Fibroblast of lung (primary cell): ENCODE measurements around the gene CPNE2. TPM values are rescaled to one million over a fixed set of nuclear protein-coding genes. Genes with fewer than 3 reads are reported as not detected.
A peak's percentile ranks its signal among the peaks of the same experiment; 100 is the strongest.

Source experiments
- DNase-seq, 2 donors: peaks; one replicate each; pipeline versions ENCODE4 v3.0.0 to v3.0.0-alpha.2; 2010; ENCODE audit warnings: low read depth in 2 of 2
- H2AFZ ChIP-seq: 2 replicates; pipeline ENCODE4 v1.5.1; 2012; ENCODE audit warnings: low read length, control low read depth, inconsistent platforms
- H3K27ac ChIP-seq: 2 replicates; pipeline ENCODE4 v1.5.1; 2011; ENCODE audit warnings: low read length, control low read depth; ENCODE audit not compliant: insufficient read depth
- H3K27me3 ChIP-seq: 2 replicates; pipeline ENCODE4 v1.5.1; 2011; ENCODE audit warnings: mild to moderate bottlenecking, low read length; ENCODE audit not compliant: control insufficient read depth, insufficient read depth
- H3K36me3 ChIP-seq: 2 replicates; pipeline ENCODE4 v1.5.1; 2011; ENCODE audit warnings: low read length; ENCODE audit not compliant: control insufficient read depth, insufficient read depth
- H3K4me1 ChIP-seq: 2 replicates; pipeline ENCODE4 v1.5.1; 2011; ENCODE audit warnings: low read length; ENCODE audit not compliant: control insufficient read depth, insufficient read depth; ENCODE audit errors: extremely low read depth
- H3K4me2 ChIP-seq: 2 replicates; pipeline ENCODE4 v1.5.1; 2011; ENCODE audit warnings: low read length, control low read depth; ENCODE audit not compliant: insufficient read depth; ENCODE audit errors: extremely low read depth
- H3K4me3 ChIP-seq, 4 experiments: fragments of 200-600 bp in 1 of 4; sonication (generic) in 1 of 4; replicated peaks in 1 of 4; 2 replicates each; pipeline ENCODE4 v1.5.1; 2011 to 2016; ENCODE audit warnings: low read length in 4 of 4, low read depth in 3 of 4, mild to moderate bottlenecking in 3 of 4, control low read depth in 2 of 4, inconsistent platforms in 1 of 4, mixed read lengths in 1 of 4; ENCODE audit not compliant: insufficient read depth in 1 of 4; ENCODE audit errors: control extremely low read depth in 1 of 4
- H3K79me2 ChIP-seq: 2 replicates; pipeline ENCODE4 v1.5.1; 2012; ENCODE audit warnings: mild to moderate bottlenecking, low read length, inconsistent platforms; ENCODE audit not compliant: control insufficient read depth, insufficient read depth
- H3K9ac ChIP-seq: 2 replicates; pipeline ENCODE4 v1.5.1; 2011; ENCODE audit warnings: mild to moderate bottlenecking, low read length, control low read depth; ENCODE audit not compliant: insufficient read depth
- H3K9me3 ChIP-seq: 2 replicates; pipeline ENCODE4 v1.5.1; 2012; ENCODE audit warnings: low read depth, low read length; ENCODE audit not compliant: control insufficient read depth, insufficient read depth
- H4K20me1 ChIP-seq: 2 replicates; pipeline ENCODE4 v1.5.1; 2011; ENCODE audit warnings: low read length; ENCODE audit not compliant: control insufficient read depth, insufficient read depth; ENCODE audit errors: extremely low read depth
- EZH2 ChIP-seq: IDR thresholded peaks from 2 replicates; pipeline ENCODE4 v1.5.1; 2012; ENCODE audit warnings: low read length, control low read depth, mild to moderate bottlenecking; ENCODE audit errors: missing control alignments
- polyA plus RNA-seq, 2 donors: library from polyadenylated mRNA; depleted of rRNA in 1 of 2; stranded (reverse) in 1 of 2; unstranded in 1 of 2; fragments of >200 nt; gene quantifications; 2 replicates each; pipeline ENCODE4 v1.2.1, GENCODE V29; 2011 to 2012; ENCODE audit warnings: missing spikeins in 1 of 2
- total RNA-seq: library from RNA; depleted of rRNA; stranded (reverse); fragments of >200 nt; gene quantifications from 2 replicates; pipeline ENCODE4 v1.2.1, GENCODE V29; 2014
- TF ChIP-seq, protein P1 (sequence below), 2 donors: IDR thresholded peaks in 1 of 2; conservative IDR thresholded peaks in 1 of 2; 1 replicate in 1 of 2; 2 replicates in 1 of 2; pipeline ENCODE4 v1.5.1; 2011 to 2012; ENCODE audit warnings: low read length in 2 of 2, control low read depth in 1 of 2, inconsistent platforms in 1 of 2, low read depth in 1 of 2, mild to moderate bottlenecking in 1 of 2

The CPNE2 gene
- total and polyA plus RNA-seq, 2 donors (not counting 1 experiment from before 2014, with no cell fraction given), result 20.5 to 39.6 TPM

DNA sequence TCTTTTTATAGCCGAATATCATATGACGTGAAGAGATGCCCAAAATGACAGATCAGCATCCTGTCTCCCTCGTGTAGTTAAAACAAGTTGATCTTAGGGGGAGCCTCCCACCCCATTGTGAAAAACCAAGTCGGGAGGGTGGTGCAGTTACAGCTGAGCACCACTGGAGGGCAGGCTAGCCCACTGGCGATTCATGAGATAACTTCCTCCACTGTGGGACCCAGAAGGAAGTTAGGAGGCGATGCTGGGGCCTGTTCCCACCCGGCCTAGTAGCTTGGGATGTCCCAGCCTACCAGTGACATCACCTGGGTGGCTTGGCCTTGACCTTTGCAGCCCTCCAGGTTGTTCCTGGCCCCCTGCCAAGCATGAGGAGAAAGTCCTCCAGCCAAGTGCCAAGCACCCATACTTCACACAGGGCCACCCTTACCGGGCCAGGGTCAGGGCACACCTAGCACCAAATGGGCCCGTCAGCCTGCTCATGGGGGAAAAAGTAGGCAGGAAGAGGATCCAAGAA is 8.1 kb upstream of the CPNE2 start:
- TF ChIP-seq, protein P1, sequence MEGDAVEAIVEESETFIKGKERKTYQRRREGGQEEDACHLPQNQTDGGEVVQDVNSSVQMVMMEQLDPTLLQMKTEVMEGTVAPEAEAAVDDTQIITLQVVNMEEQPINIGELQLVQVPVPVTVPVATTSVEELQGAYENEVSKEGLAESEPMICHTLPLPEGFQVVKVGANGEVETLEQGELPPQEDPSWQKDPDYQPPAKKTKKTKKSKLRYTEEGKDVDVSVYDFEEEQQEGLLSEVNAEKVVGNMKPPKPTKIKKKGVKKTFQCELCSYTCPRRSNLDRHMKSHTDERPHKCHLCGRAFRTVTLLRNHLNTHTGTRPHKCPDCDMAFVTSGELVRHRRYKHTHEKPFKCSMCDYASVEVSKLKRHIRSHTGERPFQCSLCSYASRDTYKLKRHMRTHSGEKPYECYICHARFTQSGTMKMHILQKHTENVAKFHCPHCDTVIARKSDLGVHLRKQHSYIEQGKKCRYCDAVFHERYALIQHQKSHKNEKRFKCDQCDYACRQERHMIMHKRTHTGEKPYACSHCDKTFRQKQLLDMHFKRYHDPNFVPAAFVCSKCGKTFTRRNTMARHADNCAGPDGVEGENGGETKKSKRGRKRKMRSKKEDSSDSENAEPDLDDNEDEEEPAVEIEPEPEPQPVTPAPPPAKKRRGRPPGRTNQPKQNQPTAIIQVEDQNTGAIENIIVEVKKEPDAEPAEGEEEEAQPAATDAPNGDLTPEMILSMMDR (conservative IDR thresholded peaks at IDR 0.05 in 1 of 2, IDR thresholded peaks at IDR 0.05 in 1 of 2; ENCODE audit: low read depth in 1 of 2, low read length in 2 of 2), result peak; percentile 99
- no peak for TF ChIP-seq EZH2
- H3K4me1 ChIP-seq, result no peaks in the 10 kb centered on the region
- H2AFZ ChIP-seq, result no peak overlapping the region

DNA sequence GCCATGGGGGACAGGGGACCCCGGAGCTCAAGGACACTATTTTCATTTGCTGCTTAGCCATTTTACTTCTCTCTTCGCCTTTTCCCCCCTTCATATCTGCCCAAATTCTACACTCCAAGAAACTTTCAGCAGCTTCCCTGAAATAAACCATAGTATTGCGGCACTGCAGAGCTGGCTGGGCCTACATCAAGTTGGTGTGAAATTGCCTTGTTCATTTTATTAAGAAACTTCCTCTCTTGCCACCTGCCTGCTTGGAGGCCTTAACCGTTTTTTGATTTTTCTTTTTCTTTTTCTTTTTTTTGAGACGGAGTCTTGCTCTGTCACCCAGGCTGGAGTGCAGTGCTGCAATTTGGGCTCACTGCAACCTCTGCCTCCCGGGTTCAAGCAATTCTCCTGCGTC is 7.4 kb upstream of the CPNE2 start:
- Histone ChIP-seq H3K4me3 (no peak overlapping the region), H2AFZ (no peak overlapping the region), H3K9me3 (no peaks in the 10 kb centered on the region), H3K79me2 (no peaks in the 10 kb centered on the region), H3K4me1 (no peaks in the 10 kb centered on the region), H3K27ac (no peak overlapping the region), H3K27me3 (no peaks in the 10 kb centered on the region), H3K9ac (no peak overlapping the region), H4K20me1 (no peaks in the 10 kb centered on the region), H3K36me3 (peaks cover 4% of the 10 kb centered on the region), H3K4me2 (no peak overlapping the region)
- no peak for DNase-seq
- no peak for TF ChIP-seq EZH2
- TF ChIP-seq, protein P1 (conservative IDR thresholded peaks at IDR 0.05 in 1 of 2, IDR thresholded peaks at IDR 0.05 in 1 of 2; ENCODE audit: low read depth in 1 of 2, low read length in 2 of 2), result no peak

More for the DNA sequence above, 8.1 kb upstream of the CPNE2 start:
- Histone ChIP-seq H3K9me3 (no peaks in the 10 kb centered on the region), H3K36me3 (peaks cover 5% of the 10 kb centered on the region), H3K79me2 (no peaks in the 10 kb centered on the region), H3K4me3 (no peak overlapping the region), H4K20me1 (no peaks in the 10 kb centered on the region), H3K27ac (no peak overlapping the region), H3K4me2 (no peak overlapping the region), H3K9ac (no peak overlapping the region), H3K27me3 (no peaks in the 10 kb centered on the region)
- peak; percentile 54 to 71 for DNase-seq

DNA sequence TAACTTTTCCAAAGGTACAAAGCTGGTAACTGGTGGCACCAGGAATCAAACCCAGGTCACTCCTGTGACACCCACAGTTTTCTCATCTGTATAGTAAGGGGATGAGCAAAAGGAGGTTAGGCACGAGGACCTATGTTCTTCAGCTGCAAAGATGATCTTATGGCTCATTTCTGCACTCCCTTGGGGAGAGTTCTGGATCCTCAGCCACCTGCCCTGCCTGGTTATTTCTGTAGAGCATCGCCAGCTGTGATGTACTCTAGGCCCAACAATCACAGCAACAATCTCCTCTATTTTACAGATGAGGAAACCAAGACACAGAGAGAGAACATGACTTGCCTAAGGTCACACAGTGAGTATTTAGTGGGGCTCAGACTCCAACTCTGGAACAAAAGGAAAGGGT is 5.4 kb upstream of the CPNE2 start:
- Histone ChIP-seq H3K9me3 (no peaks in the 10 kb centered on the region), H3K36me3 (peaks cover 4% of the 10 kb centered on the region), H3K27me3 (no peaks in the 10 kb centered on the region), H3K27ac (no peak overlapping the region), H3K4me2 (no peak overlapping the region), H3K4me3 (no peak overlapping the region), H2AFZ (no peak overlapping the region), H3K9ac (no peak overlapping the region), H4K20me1 (no peaks in the 10 kb centered on the region), H3K79me2 (no peaks in the 10 kb centered on the region), H3K4me1 (peaks cover 3% of the 10 kb centered on the region)
- TF ChIP-seq, protein P1 (conservative IDR thresholded peaks at IDR 0.05 in 1 of 2, IDR thresholded peaks at IDR 0.05 in 1 of 2; ENCODE audit: low read depth in 1 of 2, low read length in 2 of 2), result no peak
- no peak for TF ChIP-seq EZH2
- DNase-seq, result no peak
